EL (cell line): ENCODE data around the gene VPS25.
A peak's percentile ranks its signal among the peaks of the same experiment; 100 is the strongest.
"Not testable (repeated sequence)": the region's sequence is repeated elsewhere in the genome, so short reads cannot be mapped to it uniquely, and the experiment has no call there.

Experiments used
- DNase-seq: peaks from one replicate; pipeline ENCODE4 v3.0.0-alpha.2; 2016

Gene VPS25

GRCh38 chr17:42773290-42774035, at the start of gene VPS25:
Gene VPS25 (plus strand): TSS chr17:42773449. CDS start chr17:42773476, 27 bp downstream.
- peak; percentile 89 for DNase-seq

GRCh38 chr17:42723636-42724035, 49.6 kb upstream of the VPS25 start:
- no peak for DNase-seq

- no peak for DNase-seq
These were observed 48.1 kb upstream of the VPS25 start for GRCh38 chr17:42725143-42725542.

- DNase-seq, result no peak
These were observed 32.5 kb upstream of the VPS25 start for GRCh38 chr17:42740699-42741098.

GRCh38 chr17:42742916-42743315, 30.3 kb upstream of the VPS25 start:
- not testable (repeated sequence) for DNase-seq

- DNase-seq, result no peak
These were observed 29.5 kb upstream of the VPS25 start for GRCh38 chr17:42743595-42744282.

GRCh38 chr17:42744283-42744805, 28.9 kb upstream of the VPS25 start:
- peak; percentile 70 for DNase-seq

- DNase-seq, result peak; percentile 94
These were observed 28.2 kb upstream of the VPS25 start, which contains the start of gene EZH1 for GRCh38 chr17:42744806-42745617. Gene EZH1 (minus strand): TSS chr17:42745040. CDS start chr17:42728941, 16,099 bp downstream.

- no peak for DNase-seq
These were observed 24.9 kb upstream of the VPS25 start for GRCh38 chr17:42748202-42748907.

- DNase-seq, result no peak
These were observed 24.1 kb upstream of the VPS25 start for GRCh38 chr17:42748908-42749798.

- DNase-seq, result no peak
These were observed 22.4 kb upstream of the VPS25 start for GRCh38 chr17:42750739-42751344.

GRCh38 chr17:42751628-42752027, 21.6 kb upstream of the VPS25 start:
- DNase-seq, result no peak

GRCh38 chr17:42754782-42755181, 18.5 kb upstream of the VPS25 start:
- DNase-seq, result no peak

GRCh38 chr17:42759982-42760651, 13.1 kb upstream of the VPS25 start:
- no peak for DNase-seq

GRCh38 chr17:42760652-42761581, 12.3 kb upstream of the VPS25 start, which contains the start of gene RAMP2:
Gene RAMP2 (plus strand): TSS chr17:42761227. CDS start chr17:42761262, 35 bp downstream.
- DNase-seq, result peak; percentile 36

GRCh38 chr17:42761638-42762037, 11.6 kb upstream of the VPS25 start:
- DNase-seq, result no peak

- no peak for DNase-seq
These were observed 7.1 kb upstream of the VPS25 start for GRCh38 chr17:42766124-42766523.

GRCh38 chr17:42767512-42767911, 5.7 kb upstream of the VPS25 start:
- DNase-seq, result no peak

GRCh38 chr17:42768006-42768405, 5.2 kb upstream of the VPS25 start:
- DNase-seq, result not testable (repeated sequence)
